HG03139 (cell line): ENCODE results near the gene HNRNPK.
A peak's percentile ranks its signal among the peaks of the same experiment; 100 is the strongest.

Experiments used
- ATAC-seq: cut with Tn5 transposase; IDR thresholded peaks from one replicate; pipeline ENCODE4 v1.9.1; 2021; ENCODE audit not compliant: unreplicated experiment

Gene HNRNPK

DNA sequence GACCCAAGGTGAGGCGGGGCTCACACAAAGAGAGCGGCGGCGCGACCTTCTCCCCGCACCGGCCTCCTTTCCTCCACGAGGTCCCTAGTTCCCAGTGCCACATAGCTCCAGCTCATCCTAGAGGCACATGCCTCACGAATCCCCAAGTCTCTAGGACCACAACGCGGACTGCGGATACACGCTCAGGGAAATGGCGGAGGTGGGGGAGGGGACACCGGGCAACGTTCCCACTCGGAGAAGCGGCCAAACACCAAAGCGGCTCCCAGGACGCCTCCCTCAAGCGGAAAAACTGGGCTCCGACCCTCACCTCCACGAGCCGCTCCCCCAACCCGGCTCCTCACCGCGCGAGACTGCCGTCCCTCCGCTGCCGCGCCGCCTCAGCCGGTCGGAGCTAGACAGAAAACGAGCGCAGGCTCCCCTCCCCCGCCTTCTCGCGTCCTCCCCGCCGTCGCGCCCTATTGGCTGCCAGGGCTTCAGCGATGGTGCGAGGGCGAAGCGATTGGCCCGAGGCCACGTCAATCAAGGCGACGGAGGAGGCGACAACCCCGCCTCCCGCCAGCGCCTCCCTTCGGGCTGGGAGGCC, at the start of gene HNRNPK:
Gene HNRNPK, minus strand, starts transcription at position 404 of the 583 bp plus-strand sequence. CDS start 1,963 bp downstream, outside the sequence.
- peak; percentile 78 for ATAC-seq

DNA sequence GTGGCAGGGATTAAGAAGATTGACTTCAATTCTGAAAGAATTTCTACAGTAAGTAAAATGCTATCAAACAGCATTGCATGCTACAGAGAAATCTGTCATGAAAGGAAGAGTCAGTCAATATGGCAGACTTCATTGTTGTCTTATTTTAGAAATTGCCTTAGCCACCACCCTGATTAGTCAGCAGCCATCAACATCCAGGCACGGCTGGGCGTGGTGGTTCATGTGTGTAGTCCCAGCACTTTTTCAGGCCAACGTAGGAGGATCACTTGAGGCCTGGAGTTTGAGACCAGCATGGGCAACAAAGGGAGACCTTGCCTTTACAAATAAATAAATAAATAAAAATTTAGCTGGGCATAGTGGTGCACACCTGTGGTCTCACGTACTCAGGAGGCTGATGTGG, 47.2 kb upstream of the HNRNPK start:
- ATAC-seq: no peak

DNA sequence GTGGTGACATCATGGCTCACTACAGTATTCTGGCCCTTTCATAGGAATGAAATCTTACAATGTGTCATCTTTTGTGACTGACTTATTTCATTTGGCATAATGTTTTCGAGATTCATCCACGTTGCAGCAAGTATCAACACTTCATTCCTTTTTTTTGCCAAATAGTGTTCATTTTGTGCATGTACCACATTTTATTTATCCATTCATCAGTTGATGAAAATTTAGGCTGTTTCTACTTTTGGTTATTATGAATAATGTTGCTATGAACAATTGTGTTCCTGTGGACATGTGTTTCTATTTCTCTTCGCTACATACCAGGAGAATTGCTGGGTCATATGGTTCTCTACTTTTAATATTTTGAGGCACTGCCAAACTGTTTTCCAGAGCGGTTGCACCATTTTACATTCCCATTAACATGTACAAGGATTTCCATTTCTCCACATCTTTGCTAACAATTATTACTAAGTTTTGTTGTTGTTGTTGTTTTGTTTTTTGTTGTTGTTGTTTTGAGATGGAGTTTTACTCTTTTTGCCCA, 44.1 kb upstream of the HNRNPK start:
- no peak for ATAC-seq

DNA sequence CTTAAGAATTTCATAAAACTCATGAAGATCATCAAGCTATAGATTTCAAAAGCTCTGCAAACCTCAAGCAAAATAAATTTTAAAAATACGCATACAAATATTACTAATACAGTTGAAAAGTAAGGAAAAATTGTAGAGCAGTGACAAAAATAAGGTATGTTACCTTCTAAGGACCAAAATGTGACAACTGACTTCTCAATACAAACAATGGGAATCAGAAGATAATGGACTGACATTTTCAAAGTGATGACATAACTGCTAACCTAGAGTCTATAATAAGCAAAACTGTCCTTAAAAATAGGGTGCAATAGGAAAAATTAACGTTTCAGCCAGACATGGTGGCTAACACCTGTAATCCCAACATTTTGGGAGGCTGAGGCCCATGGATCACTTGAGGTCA, 27.6 kb upstream of the HNRNPK start:
- ATAC-seq: no peak

DNA sequence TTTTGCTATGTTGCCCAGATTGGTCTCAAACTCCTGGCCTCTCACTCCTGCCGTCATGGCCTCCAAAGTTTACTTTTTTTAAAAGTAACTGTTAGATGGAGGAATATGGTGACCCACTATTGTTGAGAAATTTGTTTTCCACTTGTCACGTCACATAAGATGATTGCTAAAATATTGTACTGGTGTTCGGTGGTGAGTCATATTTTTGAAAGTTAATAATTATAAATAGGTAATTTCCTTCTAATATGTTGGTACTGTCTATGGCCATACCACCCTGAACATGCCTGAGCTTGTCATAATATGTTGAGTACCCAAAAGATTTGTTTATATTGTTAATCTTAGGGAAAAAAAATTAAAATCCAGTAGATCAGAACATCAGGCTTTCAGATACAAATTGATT, 23.2 kb upstream of the HNRNPK start:
- ATAC-seq: no peak

DNA sequence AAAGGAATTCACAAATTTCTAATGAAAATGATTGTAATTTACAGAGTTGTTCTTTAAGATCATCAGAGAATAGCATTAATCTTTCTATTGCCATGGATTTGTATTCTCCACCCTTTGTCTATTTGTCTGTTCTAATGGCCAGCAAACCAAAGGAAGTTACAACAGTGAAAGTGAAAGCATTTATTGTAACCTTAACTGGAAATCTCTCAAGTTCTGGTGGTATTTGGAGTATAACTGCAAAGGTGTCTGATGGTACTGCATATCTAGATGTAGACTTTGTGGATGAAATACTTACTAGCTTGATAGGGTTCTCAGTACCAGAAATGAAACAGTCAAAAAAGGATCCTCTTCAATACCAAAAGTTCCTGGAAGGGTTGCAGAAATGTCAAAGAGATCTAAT, 22.3 kb upstream of the HNRNPK start:
- ATAC-seq: peak; percentile 79

DNA sequence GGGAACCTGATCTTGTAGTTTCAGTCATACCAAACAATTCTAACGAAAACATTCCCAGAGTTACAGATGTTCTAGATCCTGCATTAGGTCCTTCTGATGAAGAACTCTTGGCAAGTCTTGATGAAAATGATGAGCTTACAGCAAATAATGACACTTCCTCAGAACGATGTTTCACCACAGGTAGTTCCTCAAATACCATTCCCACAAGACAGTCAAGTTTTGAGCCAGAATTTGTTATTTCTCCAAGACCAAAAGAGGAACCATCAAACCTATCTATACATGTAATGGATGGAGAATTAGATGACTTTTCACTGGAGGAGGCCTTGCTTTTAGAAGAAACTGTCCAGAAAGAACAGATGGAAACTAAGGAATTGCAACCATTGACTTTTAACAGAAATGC, 21.6 kb upstream of the HNRNPK start:
- no peak for ATAC-seq

DNA sequence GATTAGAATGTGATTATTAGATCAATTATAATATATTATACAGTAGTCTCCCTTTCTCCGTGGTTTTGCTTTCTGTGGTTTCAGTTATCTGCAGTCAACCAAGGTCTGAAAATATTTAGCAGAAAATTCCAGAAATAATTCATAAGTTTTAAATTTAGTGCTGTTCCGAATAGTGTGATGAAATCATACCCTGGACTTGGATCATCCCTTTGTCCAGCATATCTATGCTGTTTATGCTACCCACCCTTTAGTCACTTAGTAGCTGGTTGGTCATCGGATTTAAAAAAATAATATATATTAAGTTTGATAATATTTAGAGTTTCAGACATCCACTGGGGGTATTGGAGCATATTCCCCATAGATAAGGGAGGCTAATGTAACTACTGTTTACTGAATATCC, 20.2 kb upstream of the HNRNPK start:
- ATAC-seq: no peak

DNA sequence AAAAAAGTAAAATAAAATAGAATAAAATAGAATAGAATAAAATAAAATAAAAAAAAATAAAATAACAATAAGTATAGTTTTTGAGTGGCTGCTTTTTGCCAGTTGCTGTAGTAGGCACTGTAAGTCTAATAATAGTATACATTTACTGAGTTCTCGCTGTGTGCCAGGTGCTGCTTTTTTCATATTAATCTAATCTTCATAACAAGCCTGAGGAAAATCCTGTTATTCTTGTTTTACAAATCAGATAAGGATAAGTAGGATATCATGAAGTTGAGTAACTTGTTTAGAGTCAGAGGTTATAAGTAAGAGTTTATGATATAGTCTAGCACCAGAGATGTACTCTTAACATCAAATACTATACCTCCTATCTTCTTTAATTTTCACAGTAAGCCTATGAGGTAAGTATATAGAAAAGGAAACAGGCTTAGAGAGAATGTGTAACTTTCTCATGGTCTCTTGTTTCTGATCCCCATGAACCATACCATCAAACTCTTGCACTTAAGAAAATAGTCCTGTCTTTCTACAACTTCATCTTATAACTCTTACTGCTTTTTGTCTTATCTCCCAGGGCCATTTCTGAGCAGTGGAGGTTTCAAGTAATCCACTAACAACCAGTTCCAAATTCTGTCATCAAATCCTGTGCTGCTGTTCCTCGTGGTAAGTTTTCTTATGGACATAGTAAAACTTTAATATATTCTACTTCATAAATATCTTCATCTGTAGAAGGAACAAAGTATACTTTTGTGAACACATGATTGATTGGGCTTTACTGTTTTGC, 19.3 kb upstream of the HNRNPK start:
- no peak for ATAC-seq

DNA sequence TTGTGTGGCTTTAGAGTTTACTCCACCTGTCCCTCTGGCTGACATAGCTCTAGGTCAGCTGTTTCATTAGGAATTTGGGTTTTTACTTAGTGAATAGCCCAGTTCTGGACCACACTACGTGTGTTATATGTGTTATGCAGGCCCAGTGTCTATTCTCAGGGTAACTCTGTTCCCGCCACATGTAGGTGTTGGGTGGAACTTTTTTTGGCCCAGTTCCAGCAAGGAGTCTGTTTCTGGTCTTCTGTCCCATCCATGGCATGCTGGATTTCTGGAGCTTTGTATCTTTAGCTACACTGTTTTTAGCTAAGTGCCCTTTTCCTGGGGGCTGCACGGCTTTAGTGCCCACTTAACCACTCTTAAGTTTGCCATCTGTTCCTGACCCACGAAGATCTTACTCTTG, 16.1 kb upstream of the HNRNPK start:
- ATAC-seq: no peak

DNA sequence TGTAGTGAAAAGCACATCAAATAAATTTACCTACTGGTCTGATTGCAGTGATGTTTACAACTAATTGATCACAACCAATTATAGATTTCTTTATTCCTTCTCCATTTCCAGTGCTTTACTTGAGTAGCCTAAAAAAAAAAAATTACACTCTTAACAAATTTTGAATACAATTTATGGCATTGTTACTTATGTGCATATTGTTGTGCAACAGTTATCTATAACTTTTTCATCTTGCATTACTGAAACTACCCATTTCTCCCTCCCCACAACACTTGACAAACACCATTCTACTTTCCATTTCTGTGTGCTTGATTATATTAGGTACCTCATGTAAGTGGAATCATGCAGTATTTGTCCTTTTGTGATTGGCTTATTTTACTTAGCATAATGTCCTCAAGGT, 12.9 kb upstream of the HNRNPK start:
- no peak for ATAC-seq

DNA sequence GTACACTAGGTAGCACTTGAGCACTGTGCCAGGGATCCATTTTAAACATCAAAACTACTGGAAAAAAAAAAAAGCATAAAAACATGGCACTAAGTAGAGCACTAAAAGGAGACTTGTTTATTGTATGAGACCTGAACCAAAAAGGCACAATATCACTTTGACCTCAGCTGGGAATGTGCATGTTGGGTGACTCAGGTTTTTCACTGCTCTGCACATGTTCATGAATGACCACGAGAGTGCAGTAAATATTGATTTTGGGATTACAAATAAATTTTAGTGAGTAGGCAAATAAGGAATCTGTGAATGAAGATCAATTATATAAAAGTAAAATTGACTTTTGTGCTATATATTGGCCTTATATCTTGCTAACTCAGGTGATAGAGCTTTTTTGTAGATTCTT, 12.4 kb upstream of the HNRNPK start:
- no peak for ATAC-seq

DNA sequence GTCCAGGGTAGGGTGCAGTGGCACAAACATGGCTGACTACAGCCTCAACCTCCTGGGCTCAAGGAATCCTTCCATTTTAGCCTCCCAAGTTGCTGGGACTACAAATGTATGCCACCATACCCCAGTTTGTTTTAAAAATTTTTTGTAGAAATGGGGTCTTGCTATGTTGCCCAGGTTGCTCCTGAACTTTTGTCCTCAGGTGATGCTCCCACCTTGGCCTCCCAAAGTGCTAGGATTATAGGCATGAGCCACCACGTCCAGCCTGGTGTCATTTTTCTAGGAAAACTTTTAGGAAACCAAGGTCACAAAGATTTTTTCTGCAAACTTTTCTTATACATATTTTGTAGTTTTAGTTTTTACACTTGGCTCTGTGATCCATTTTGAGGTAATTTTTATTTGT, 11.3 kb upstream of the HNRNPK start:
- ATAC-seq: no peak

DNA sequence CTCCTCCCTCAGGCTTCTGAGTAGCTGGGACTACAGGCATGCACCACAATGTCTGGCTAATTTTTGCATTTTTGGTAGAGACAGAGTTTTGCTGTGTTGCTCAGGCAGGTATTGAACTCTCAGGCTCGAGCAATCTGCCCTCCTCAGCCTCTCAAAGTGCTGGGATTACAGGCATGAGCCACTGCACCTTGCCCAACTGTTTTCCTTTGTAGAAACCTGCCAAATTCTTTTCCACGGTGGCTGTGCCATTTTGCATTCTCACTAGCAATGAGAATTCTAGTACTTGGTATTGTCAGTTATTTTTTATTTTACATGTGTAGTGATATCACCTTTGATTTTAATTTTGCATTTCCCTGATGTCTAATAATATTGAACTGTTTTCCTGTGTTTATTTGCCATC, 8.4 kb upstream of the HNRNPK start:
- ATAC-seq: no peak

DNA sequence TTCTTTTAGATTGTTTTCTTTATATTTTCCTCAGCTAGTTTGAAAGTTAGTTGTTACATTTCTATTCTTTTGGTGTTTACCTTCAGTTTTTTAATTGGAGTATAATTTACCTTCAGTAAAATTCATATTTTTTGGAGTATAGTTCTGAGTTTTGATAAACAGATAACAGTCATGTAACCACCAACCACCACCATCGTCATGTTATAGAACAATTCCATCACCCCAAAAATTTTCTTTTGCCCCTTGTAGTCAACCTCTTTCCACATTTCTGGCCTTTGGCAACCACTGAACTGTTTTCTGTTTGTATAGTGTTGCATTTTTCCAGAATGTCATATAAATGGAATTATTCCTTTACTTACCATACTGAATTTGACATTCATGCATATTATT, 7.4 kb upstream of the HNRNPK start:
- no peak for ATAC-seq

DNA sequence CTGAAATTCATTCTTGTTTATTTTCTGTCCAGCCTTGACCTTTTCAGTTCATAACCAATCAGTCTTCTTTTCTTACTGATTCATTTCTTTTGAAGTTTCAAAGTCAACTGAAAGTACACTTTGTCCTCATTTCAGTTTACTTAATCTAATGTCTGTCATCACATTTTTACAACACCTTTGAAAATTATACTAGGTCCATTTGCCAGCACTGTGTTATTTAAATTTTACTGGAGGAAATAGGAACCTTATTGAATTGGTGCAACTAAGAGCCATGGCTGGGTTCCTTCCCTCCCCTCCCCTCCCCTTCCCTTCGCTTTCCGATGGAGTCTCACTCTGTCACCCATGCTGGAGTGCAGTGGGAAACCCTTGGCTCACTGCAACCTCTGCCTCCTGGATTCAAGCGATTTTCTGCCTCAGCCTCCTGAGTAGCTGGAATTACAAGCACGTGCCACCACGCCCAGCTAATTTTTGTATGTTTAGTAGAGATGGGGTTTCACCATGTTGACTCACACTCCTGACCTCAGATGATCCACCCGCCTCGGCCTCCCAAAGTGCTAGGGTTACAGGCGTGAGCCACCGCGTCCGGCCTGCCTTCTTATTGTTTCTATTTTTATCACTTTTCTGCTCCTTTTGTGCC, 6.9 kb upstream of the HNRNPK start:
- ATAC-seq: no peak

DNA sequence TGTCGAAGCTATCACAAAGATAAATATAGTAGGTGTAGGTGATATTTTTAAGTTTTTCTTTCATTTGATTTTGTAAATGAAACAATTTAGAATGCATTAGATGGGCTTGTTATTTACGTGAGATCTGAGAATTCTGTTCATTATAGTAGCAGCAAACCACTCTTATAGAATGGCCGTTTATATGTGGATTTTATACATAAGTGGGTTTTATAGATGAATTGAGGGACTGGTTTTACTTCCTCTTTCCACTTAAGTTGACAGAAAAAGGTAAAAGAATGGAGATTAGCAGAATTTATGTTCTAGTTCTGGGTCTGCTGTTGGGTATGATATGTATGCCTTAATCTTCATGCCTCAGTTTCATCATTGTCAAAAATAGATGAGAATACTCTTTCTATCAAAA, 6.2 kb upstream of the HNRNPK start:
- ATAC-seq: peak; percentile 47

DNA sequence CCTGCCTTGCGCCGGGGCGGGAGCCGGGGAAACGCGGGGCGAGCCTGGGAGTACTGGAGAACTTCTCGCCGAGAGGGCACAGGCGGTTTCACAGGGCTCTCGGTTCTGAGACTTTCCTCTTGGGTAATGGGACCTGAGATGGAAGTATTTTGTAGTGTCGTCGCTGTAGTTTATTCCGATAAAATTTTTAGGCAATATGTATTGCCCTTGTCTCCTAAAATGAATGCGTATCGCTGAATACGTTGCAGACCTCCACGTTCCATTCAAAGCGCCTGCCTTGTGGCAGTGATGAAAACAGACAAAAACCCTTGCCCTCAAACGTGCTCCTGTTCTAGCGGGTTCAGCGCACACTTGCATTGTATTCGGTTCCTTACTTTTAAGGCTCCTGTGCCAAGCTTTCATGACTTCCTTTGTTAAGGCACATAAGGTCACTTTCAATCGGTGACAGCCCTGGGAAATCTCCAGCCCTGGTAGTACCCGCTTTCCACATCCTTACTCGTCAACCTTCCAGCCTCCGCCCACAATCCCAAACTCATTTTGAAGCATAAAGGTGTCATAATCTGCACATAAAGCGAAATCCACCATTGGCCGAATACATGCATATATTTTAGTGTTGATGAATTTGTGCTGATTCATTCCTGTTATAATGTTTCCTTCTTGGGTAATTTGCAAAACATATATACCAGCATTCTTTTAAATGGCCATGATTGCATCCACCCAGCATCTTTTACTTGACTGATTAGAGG, 1.3 kb upstream of the HNRNPK start:
- no peak for ATAC-seq

DNA sequence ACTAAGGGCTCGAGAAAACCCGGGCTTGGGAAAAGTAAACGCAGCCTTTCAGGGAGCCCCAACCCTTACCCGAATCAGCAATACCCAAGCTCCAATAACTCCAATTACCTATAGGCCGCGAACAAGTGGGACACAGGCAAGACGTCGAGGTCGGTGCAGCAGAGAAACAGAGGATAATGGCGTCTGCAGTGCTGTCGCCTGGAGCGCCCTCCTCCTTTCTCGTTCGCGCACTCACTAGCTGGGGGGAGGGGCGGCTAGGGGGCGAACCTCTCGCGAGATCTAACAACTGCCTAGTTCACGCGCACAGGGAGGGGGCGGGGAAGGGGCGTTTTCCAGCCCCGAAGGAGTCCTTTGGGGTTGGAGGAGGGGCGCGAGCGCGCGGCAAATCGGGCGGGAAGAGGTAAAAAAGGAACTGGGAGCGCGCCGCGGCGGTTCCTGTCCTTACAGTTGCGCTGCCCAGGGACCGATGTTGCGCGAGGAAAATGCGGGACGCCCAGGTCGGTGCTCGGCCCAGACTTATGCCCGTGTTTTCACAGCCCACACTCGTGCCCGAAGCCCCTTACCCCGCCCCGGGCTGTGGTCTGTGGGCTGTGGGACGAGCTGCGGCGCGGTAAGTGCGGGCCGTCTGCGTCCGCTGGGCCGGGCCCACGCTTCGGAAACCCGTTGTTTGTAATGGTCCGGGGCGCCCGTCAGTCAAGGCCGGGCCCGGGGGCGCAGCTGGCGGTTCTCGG, 545 bp upstream of the HNRNPK start, which contains the start of gene RMI1:
Gene RMI1, plus strand, starts transcription at position 411 of the 731 bp plus-strand sequence. CDS start 20,182 bp downstream, outside the sequence.
- ATAC-seq: peak; percentile 53

DNA sequence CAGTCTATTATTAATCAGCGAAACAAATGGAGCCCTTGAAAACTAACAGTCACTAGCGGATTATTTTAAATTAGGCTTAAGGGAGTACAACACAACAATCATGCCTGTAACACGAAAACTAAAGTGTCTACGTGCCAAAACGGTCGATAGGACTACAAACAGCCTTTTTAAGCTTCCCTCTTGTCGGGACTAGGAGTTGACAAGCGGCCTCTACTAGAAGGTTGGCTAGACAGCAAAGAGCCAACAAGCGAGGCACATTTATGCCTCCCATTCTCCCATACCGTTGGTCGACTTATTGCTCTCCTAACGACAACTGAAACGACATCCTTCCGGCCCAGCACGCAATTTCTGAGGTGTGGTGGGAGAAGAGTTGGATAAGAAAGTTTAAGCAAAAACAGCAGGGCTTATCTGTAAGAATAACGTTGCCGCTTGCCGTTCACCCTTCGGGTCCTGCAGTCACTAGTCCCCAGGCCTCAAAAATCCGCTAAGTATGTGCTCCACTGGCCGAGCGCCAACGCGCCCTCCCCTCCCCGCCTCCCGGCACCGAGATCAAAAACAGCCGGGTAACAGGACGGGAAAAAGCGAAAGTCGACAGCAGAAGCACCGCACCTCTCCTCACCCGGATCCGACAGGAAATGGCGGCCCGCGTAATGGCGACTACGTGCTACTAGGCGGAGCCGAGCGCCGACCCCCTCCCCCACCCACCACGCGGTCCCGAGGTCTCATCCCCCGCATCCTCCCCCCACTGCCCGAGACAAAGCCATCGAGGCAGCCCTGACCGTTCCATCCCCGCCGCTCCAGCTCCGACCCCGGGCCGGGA, 813 bp downstream of the HNRNPK start:
- ATAC-seq: peak; percentile 28
